MCF 10A (cell line): Measurements from ENCODE around the gene MAGEL2. TPM values are rescaled to one million over a fixed set of nuclear protein-coding genes. Genes with fewer than 3 reads are reported as not detected.

Experiments
- BruUV-seq: library from RNA; stranded (reverse); fragments of 400-500 nt; replicated peaks from 2 replicates; lab custom pipeline; 2021; lab: Mats Ljungman, UMichigan
- CTCF ChIA-PET: fragments of 300-600 bp; sonication (Branson Sonifier 250); formaldehyde crosslinking; extraction: SDS; loops from one replicate; lab custom pipeline; 2021; ENCODE audit warnings: antibody characterized with exemption, inconsistent platforms; lab: Yijun Ruan, JAX
- POLR2A ChIA-PET: fragments of 300-600, 350-650 bp; sonication (Branson Sonifier 250); formaldehyde crosslinking; extraction: SDS; loops from one replicate; lab custom pipeline; 2020; ENCODE audit warnings: antibody characterized with exemption, inconsistent platforms; lab: Yijun Ruan, JAX
- DNase-seq: peaks from one replicate; pipeline ENCODE4 v3.0.0-alpha.2; 2018; ENCODE audit not compliant: unreplicated experiment
- H3K27ac Mint-ChIP-seq: one replicate; pipeline ENCODE4 v1.8.0; 2022; ENCODE audit warnings: mild to moderate bottlenecking, low read depth, mixed read lengths; ENCODE audit not compliant: unreplicated experiment
- H3K27me3 Mint-ChIP-seq: one replicate; pipeline ENCODE4 v1.8.0; 2022; ENCODE audit warnings: mixed read lengths; ENCODE audit not compliant: insufficient read depth, unreplicated experiment
- H3K36me3 Mint-ChIP-seq: one replicate; pipeline ENCODE4 v1.8.0; 2022; ENCODE audit warnings: mild to moderate bottlenecking, moderate library complexity, mixed read lengths; ENCODE audit not compliant: insufficient read depth, unreplicated experiment
- H3K4me1 Mint-ChIP-seq: one replicate; pipeline ENCODE4 v1.8.0; 2022; ENCODE audit warnings: mixed read lengths; ENCODE audit not compliant: insufficient read depth, unreplicated experiment
- H3K4me3 Mint-ChIP-seq: one replicate; pipeline ENCODE4 v1.8.0; 2022; ENCODE audit warnings: mild to moderate bottlenecking, moderate library complexity, mixed read lengths; ENCODE audit not compliant: unreplicated experiment
- H3K9me3 Mint-ChIP-seq: one replicate; pipeline ENCODE4 v1.8.0; 2022; ENCODE audit warnings: mixed read lengths; ENCODE audit not compliant: unreplicated experiment
- intact Hi-C: fragments of 100-400 bp; cut with micrococcal nuclease; formaldehyde crosslinking; loops from 2 replicates; pipeline ENCODE4 v1.14.1; 2022
- total RNA-seq: library from RNA; stranded (reverse); gene quantifications from 2 replicates; pipeline ENCODE4 v1.2.3, GENCODE V29; 2022
- TF ChIP-seq, protein P1 (sequence below): fragments of 200-600 bp; IDR thresholded peaks from one replicate; pipeline ENCODE4 v1.8.0; 2022; ENCODE audit warnings: antibody characterized with exemption, mild to moderate bottlenecking; ENCODE audit not compliant: unreplicated experiment

MAGEL2 gene
- total RNA-seq, 1 experiment from 2014 or later = not detected

DNA sequence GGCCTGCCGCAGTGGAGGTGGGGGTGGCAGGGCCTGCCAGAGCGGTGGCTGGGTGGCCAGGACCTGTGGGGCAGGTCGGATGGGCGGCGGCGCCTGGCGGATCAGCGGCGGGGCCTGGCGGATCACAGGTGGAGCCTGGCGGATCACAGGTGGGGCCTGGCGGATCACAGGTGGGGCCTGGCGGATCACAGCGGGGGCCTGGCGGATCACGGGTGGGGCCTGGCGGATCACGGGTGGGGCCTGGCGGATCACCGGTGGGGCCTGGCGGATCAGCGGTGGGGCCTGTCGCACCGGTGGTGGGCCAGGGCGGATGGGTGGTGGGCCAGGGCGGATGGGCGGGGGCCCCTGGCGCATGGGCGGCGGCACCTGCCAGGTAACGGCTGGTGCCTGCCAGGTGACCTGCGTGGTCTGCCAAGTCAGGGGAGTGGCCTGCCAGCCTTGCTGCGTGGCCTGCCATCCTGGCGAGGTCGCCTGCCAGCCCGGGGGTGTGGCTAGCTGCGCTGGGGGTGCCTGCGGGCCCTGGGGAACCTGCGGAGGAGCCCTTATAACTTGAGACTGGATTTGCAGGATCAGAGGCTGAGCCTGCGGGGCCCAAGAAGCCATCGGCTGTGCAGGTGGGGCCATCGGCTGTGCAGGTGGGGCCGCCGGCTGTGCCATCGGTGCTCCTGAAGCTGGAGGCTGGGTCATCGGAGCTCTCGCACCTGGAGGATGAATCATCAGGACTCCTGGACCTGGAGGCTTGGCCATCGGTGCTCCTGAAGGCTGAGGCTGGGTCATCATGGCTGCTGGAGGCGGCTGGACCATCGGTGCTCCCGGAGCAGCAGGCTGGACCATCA, 1.3 kb downstream of the MAGEL2 start:
- no TSS peak for BruUV-seq
- no peaks in the 10 kb centered on the region for H3K27me3 Mint-ChIP-seq
- DNase-seq = no peak
- no peaks in the 10 kb centered on the region for H3K36me3 Mint-ChIP-seq
- H3K4me3 Mint-ChIP-seq = no peak overlapping the region
- H3K27ac Mint-ChIP-seq = no peak overlapping the region
- ChIA-PET POLR2A (no interaction called here), CTCF (interaction anchor here (0.6 to 1.1 kb wide), 5 partner anchors 8 to 1437 kb away, joined by 3 to 5 read pairs (median 4); no protein-coding TSS in a partner anchor)
- H3K9me3 Mint-ChIP-seq = no peaks in the 10 kb centered on the region
- no peaks in the 10 kb centered on the region for H3K4me1 Mint-ChIP-seq
- TF ChIP-seq, protein P1, sequence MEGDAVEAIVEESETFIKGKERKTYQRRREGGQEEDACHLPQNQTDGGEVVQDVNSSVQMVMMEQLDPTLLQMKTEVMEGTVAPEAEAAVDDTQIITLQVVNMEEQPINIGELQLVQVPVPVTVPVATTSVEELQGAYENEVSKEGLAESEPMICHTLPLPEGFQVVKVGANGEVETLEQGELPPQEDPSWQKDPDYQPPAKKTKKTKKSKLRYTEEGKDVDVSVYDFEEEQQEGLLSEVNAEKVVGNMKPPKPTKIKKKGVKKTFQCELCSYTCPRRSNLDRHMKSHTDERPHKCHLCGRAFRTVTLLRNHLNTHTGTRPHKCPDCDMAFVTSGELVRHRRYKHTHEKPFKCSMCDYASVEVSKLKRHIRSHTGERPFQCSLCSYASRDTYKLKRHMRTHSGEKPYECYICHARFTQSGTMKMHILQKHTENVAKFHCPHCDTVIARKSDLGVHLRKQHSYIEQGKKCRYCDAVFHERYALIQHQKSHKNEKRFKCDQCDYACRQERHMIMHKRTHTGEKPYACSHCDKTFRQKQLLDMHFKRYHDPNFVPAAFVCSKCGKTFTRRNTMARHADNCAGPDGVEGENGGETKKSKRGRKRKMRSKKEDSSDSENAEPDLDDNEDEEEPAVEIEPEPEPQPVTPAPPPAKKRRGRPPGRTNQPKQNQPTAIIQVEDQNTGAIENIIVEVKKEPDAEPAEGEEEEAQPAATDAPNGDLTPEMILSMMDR = no peak
- intact Hi-C loops = no loop called here

DNA sequence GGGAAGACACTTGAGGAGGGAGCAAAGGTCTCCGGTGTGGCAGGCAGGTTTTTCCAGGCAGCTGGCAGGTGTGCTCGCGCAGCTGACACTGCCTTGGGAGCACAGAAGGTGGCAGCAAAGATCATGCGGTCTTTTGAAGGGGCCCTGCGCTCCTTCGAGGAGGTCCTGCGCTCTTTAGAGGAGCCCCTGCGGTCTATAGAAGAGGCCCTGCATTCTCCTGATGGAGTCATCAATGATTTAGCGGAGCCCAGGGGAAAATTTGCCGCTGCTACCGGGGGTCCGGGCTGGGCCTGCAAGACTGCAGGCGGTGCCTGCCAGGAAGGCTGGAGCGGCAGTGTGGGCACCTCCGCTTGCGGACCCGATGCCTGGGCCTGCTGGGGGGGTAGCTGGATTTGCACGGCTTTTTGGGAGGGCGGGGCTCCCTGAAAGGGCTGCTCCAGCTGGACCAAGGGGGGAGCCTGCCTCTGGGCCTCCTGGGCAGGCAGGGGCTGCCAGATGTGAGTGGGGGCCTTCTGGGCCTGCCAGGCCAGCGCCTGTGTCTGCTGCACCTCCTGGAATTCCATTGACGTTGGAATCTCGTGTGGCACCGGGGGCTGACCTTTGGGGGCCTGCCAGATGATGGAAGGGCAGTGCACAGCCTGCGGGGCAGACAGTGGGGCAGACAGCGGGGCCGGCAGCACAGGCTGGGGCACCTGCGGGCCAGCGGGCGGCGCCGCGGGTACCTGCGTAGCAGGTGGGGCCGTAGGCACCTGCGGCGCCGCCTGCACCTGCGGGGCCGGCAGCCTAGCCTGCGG, 2.1 kb downstream of the MAGEL2 start:
- TF ChIP-seq, protein P1 = no peak
- no TSS peak for BruUV-seq
- POLR2A ChIA-PET = no interaction called here
- Mint-ChIP-seq H3K4me3 (no peak overlapping the region), H3K36me3 (no peaks in the 10 kb centered on the region), H3K4me1 (no peaks in the 10 kb centered on the region), H3K9me3 (no peaks in the 10 kb centered on the region), H3K27ac (no peak overlapping the region), H3K27me3 (no peaks in the 10 kb centered on the region)
- CTCF ChIA-PET = interaction anchor here (0.9 to 1.1 kb wide), 3 partner anchors 9 to 223 kb away, joined by 3 to 4 read pairs (median 3); no protein-coding TSS in a partner anchor
- intact Hi-C loops = no loop called here
- no peak for DNase-seq

DNA sequence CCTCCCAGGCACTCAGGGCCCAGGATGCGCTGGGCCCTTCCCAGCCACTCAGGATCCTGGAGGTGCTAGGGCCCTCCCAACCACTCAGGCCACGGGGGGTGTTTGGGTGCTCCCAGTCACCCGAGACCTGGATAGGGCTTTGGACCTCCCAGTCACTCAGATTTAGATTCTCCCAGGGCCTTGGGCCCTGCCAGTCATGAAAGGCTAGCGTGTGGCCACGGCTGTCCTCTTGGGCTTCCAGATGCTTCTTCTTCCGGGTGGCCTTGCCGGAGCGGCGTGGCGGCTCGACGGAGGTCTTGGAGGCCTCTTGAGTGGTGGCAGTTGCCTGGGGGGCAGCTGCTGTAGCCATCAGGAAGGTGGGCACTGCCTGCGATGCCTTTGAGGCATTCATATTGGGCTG, 2.8 kb downstream of the MAGEL2 start:
- H3K4me3 Mint-ChIP-seq = no peak overlapping the region
- POLR2A ChIA-PET = no interaction called here
- no peaks in the 10 kb centered on the region for H3K27me3 Mint-ChIP-seq
- intact Hi-C loops = no loop called here
- CTCF ChIA-PET = interaction anchor here (1.0 to 4.1 kb wide), 4 partner anchors 15 to 224 kb away, joined by 3 to 49 read pairs (median 4); no protein-coding TSS in a partner anchor
- no peaks in the 10 kb centered on the region for H3K36me3 Mint-ChIP-seq
- H3K4me1 Mint-ChIP-seq = no peaks in the 10 kb centered on the region
- TF ChIP-seq, protein P1 = no peak
- H3K9me3 Mint-ChIP-seq = no peaks in the 10 kb centered on the region
- no peak for DNase-seq
- BruUV-seq = no TSS peak
- H3K27ac Mint-ChIP-seq = no peak overlapping the region
